ENCODE results near the gene G3BP2. TPM values are rescaled to one million over a fixed set of nuclear protein-coding genes. Genes with fewer than 3 reads are reported as not detected.

Gene G3BP2
- total and polyA plus RNA-seq, 2 of the 13 experiments (the other 11 are each of a cell fraction or from before 2014, with no cell fraction given): 51.7 to 179 TPM

GRCh38 chr4:75673027-75673958 is at the start of gene G3BP2 (continued):
- TF ChIP-seq HMG20A (CRISPR knock-in tag; IDR thresholded peaks at IDR 0.05; ENCODE audit: borderline replicate concordance): peak; percentile 34; the same call in 1 of the 2 replicates
- TF ChIP-seq TERF1 (CRISPR knock-in tag; IDR thresholded peaks at IDR 0.05): no peak
- no peak for TF ChIP-seq ZNF382 (CRISPR knock-in tag; IDR thresholded peaks at IDR 0.05; ENCODE audit: borderline replicate concordance)
- peak; percentile 96 for TF ChIP-seq MAX (IDR thresholded peaks at IDR 0.05)
- TF ChIP-seq TBX2 (CRISPR knock-in tag; IDR thresholded peaks at IDR 0.05; ENCODE audit: borderline replicate concordance): peak; percentile 94
- peak; percentile 86; the same call in 1 of the 2 replicates for TF ChIP-seq ZNF138 (CRISPR knock-in tag; IDR thresholded peaks at IDR 0.05; ENCODE audit: low read depth)
- TF ChIP-seq JUNB (CRISPR knock-in tag; IDR thresholded peaks at IDR 0.05; ENCODE audit: borderline replicate concordance): no peak
- 0 out of 2 replicates have a peak, but pooled peaks have one; percentile 41 for TF ChIP-seq FOXJ3 (CRISPR knock-in tag; IDR thresholded peaks at IDR 0.05; ENCODE audit: borderline replicate concordance)
- TF ChIP-seq KLF11 (CRISPR knock-in tag; IDR thresholded peaks at IDR 0.05): peak; percentile 56; the same call in 1 of the 2 replicates
- TF ChIP-seq ZNF432 (CRISPR knock-in tag; IDR thresholded peaks at IDR 0.05; ENCODE audit: borderline replicate concordance): no peak
- TF ChIP-seq CSRNP2 (CRISPR knock-in tag; conservative IDR thresholded peaks at IDR 0.05; ENCODE audit: low read depth): no peak
- peak; percentile 94 for TF ChIP-seq POGZ (CRISPR knock-in tag; IDR thresholded peaks at IDR 0.05)
- TF ChIP-seq ZHX1 (CRISPR knock-in tag; IDR thresholded peaks at IDR 0.05; ENCODE audit: low read depth): peak; percentile 47; the same call in 1 of the 2 replicates
- TF ChIP-seq RFX1 (IDR thresholded peaks at IDR 0.05): no peak
- TF ChIP-seq HOXA7 (CRISPR knock-in tag; IDR thresholded peaks at IDR 0.05): no peak; the same call in 1 of the 2 replicates
- no peak for TF ChIP-seq SCMH1 (CRISPR knock-in tag; IDR thresholded peaks at IDR 0.05; ENCODE audit: borderline replicate concordance)
- TF ChIP-seq ZBTB37 (CRISPR knock-in tag; IDR thresholded peaks at IDR 0.05): no peak
- peak; percentile 96 for TF ChIP-seq ZBTB21 (CRISPR knock-in tag; IDR thresholded peaks at IDR 0.05)
- TF ChIP-seq ZNF879 (CRISPR knock-in tag; IDR thresholded peaks at IDR 0.05): peak; percentile 80
- no peak; the same call in 1 of the 2 replicates for TF ChIP-seq ZBTB43 (CRISPR knock-in tag; conservative IDR thresholded peaks at IDR 0.05)

All from HepG2 (cell line).